NK-92 treated with Interleukin-12 subunit alpha and Interleukin-12 subunit beta, amount 100 ng/mL, for 24 hours (cell line): ENCODE data around the gene CPLX3.

ENCODE experiments used
- DNase-seq: peaks from one replicate; lab custom pipeline; 2025; lab: John Stamatoyannopoulos, UW

Gene CPLX3

GRCh38 chr15:74829486-74829885 is 3.1 kb downstream of the CPLX3 start:
- no peak for DNase-seq

GRCh38 chr15:74829991-74830390 is 3.6 kb downstream of the CPLX3 start:
- no peak for DNase-seq

- DNase-seq: no peak
Observed at GRCh38 chr15:74830868-74831267, 4.4 kb downstream of the CPLX3 start.

GRCh38 chr15:74831813-74832495 is 5.5 kb downstream of the CPLX3 start:
- DNase-seq: no peak

GRCh38 chr15:74832826-74833225 is 6.4 kb downstream of the CPLX3 start:
- DNase-seq: no peak

GRCh38 chr15:74833376-74834107 is 7.1 kb downstream of the CPLX3 start:
- no peak for DNase-seq

- DNase-seq: peak; percentile 23
Observed at GRCh38 chr15:74835312-74835823, 8.9 kb downstream of the CPLX3 start.

GRCh38 chr15:74836846-74837245 is 10.4 kb downstream of the CPLX3 start:
- DNase-seq: no peak

GRCh38 chr15:74837482-74838136 is 11.2 kb downstream of the CPLX3 start:
- no peak for DNase-seq

- DNase-seq: no peak
Observed at GRCh38 chr15:74838137-74838516, 11.7 kb downstream of the CPLX3 start.

- DNase-seq: no peak
Observed at GRCh38 chr15:74838746-74839525, 12.5 kb downstream of the CPLX3 start.

GRCh38 chr15:74839526-74840395 is 13.3 kb downstream of the CPLX3 start:
- no peak for DNase-seq

- no peak for DNase-seq
Observed at GRCh38 chr15:74840851-74841775, 14.7 kb downstream of the CPLX3 start.

GRCh38 chr15:74841891-74842373 is 15.5 kb downstream of the CPLX3 start:
- DNase-seq: no peak

GRCh38 chr15:74842581-74843444 is 16.4 kb downstream of the CPLX3 start, which contains the start of gene ULK3:
Gene ULK3, minus strand, starts transcription at chr15:74843156. Its CDS starts 51 bp downstream, at chr15:74843105.
- peak; percentile 84 for DNase-seq

- no peak for DNase-seq
Observed at GRCh38 chr15:74843445-74843828, 17.0 kb downstream of the CPLX3 start.

- no peak for DNase-seq
Observed at GRCh38 chr15:74843891-74844299, 17.5 kb downstream of the CPLX3 start.

- DNase-seq: no peak
Observed at GRCh38 chr15:74844319-74845207, 18.1 kb downstream of the CPLX3 start.
